Endodermal cell (in vitro differentiated cells): ENCODE measurements around the gene HDDC3. TPM values are rescaled to one million over a fixed set of nuclear protein-coding genes. Genes with fewer than 3 reads are reported as not detected.
A peak's percentile ranks its signal among the peaks of the same experiment; 100 is the strongest.

Experiments used
- DNase-seq: peaks from one replicate; pipeline ENCODE4 v3.0.0-alpha.2; 2017
- H3K27ac ChIP-seq: 2 replicates; pipeline ENCODE4 v1.5.1; 2013; ENCODE audit warnings: mild to moderate bottlenecking, low read depth, low read length, moderate library complexity
- H3K27me3 ChIP-seq: 2 replicates; pipeline ENCODE4 v1.6.1; 2013; ENCODE audit warnings: mild to moderate bottlenecking, low read length, moderate library complexity; ENCODE audit not compliant: insufficient read depth, control insufficient read depth, poor library complexity, severe bottlenecking
- H3K36me3 ChIP-seq: 2 replicates; pipeline ENCODE4 v1.7.0; 2013; ENCODE audit warnings: mild to moderate bottlenecking, low read length, moderate library complexity; ENCODE audit not compliant: control insufficient read depth, insufficient read depth
- H3K4me1 ChIP-seq: one replicate; pipeline ENCODE4 v1.7.0; 2013; ENCODE audit warnings: low read length; ENCODE audit not compliant: control insufficient read depth, insufficient read depth
- H3K4me3 ChIP-seq: 2 replicates; pipeline ENCODE4 v1.5.1; 2013; ENCODE audit warnings: mild to moderate bottlenecking, low read length, moderate library complexity
- H3K9ac ChIP-seq: 2 replicates; pipeline ENCODE4 v1.6.1; 2013; ENCODE audit warnings: mild to moderate bottlenecking, low read length, moderate library complexity; ENCODE audit not compliant: poor library complexity, severe bottlenecking; ENCODE audit errors: extremely low read depth
- H3K9me3 ChIP-seq: 2 replicates; pipeline ENCODE4 v1.6.1; 2013; ENCODE audit warnings: mild to moderate bottlenecking, low read length, moderate library complexity; ENCODE audit not compliant: control insufficient read depth
- H3K27ac Mint-ChIP-seq: 2 replicates; pipeline ENCODE4 v1.8.0; 2020; ENCODE audit warnings: mixed read lengths
- H3K27me3 Mint-ChIP-seq: 2 replicates; pipeline ENCODE4 v1.8.0; 2021; ENCODE audit warnings: mild to moderate bottlenecking, mixed read lengths; ENCODE audit not compliant: insufficient read depth
- H3K36me3 Mint-ChIP-seq: 2 replicates; pipeline ENCODE4 v1.8.0; 2020; ENCODE audit warnings: low read depth, mixed read lengths
- H3K4me1 Mint-ChIP-seq: 2 replicates; pipeline ENCODE4 v1.8.0; 2020; ENCODE audit warnings: mixed read lengths
- H3K4me3 Mint-ChIP-seq: 2 replicates; pipeline ENCODE4 v1.8.0; 2020; ENCODE audit warnings: mild to moderate bottlenecking, moderate library complexity, mixed read lengths
- H3K9me3 Mint-ChIP-seq: 2 replicates; pipeline ENCODE4 v1.8.0; 2020; ENCODE audit warnings: mild to moderate bottlenecking, mixed read lengths
- CTCF ChIP-seq: fragments of 200-600 bp; sonication (generic); conservative IDR thresholded peaks from 2 replicates; pipeline ENCODE4 v1.5.0; 2021; ENCODE audit warnings: antibody characterized with exemption, mild to moderate bottlenecking
- WGBS, 2 experiments: methylation state at CpG; one replicate each; pipeline versions ENCODE4 v1.1.5 to v1.1.7; 2013; ENCODE audit warnings: missing lambda C conversion rate in 2 of 2, mixed read lengths in 1 of 2; ENCODE audit not compliant: insufficient coverage in 1 of 2, insufficient read length in 1 of 2; 5-methylcytosine and 5-hydroxymethylcytosine counted together
- total RNA-seq, 2 donors: library from RNA; stranded (reverse); fragmentation: NEBNext Ultra II Directional in 1 of 2; extraction: Animal tissue kit (Norgen Biotek cat#: 25700) in 1 of 2; gene quantifications; 2 replicates in 1 of 2; 3 replicates in 1 of 2; pipeline ENCODE4 v1.2.1, GENCODE V29; 2021

The HDDC3 gene
- total RNA-seq, 2 donors from 2014 or later, result 15.3 to 21.5 TPM

DNA sequence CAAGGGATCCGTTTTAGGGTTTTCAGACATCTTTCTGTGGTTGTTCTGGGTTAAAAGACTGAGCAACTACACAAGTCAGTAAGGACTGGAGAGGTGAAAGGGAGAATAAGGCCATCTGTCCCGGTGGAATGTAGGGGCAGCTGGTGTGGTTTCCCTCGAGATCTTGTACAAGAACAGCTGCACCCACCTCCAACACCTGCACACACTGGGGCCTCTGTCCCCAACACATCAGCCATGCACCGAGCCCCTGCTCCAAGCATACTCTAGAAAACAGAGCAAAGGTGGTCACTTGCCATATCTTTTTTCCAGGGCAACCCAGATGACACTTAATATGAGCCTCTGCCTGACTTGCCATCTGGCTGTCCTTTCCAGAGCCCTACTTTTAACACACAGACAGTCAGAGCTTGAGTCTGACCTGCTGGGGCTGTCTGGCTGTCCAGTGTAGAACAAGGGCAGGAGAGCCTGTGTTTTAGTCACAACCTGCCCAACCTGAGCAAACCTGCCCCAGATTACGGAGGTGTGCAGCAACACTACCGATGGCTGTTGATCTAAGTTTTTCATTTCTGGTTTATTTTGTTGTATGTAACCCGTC is 17.0 kb downstream of the HDDC3 start:
- Histone ChIP-seq H3K9me3 (no peaks in the 10 kb centered on the region), H3K36me3 (peaks cover 53% of the 10 kb centered on the region), H3K27me3 (no peaks in the 10 kb centered on the region), H3K4me1 (no peaks in the 10 kb centered on the region), H3K9ac (no peak overlapping the region), H3K27ac (no peak overlapping the region), H3K4me3 (no peak overlapping the region)
- Mint-ChIP-seq H3K9me3 (no peaks in the 10 kb centered on the region), H3K36me3 (peaks cover 41% of the 10 kb centered on the region), H3K27ac (peak overlapping the region; percentile 75), H3K4me1 (no peaks in the 10 kb centered on the region), H3K27me3 (no peaks in the 10 kb centered on the region), H3K4me3 (no peak overlapping the region)
- 91 to 94% methylated on average over 5 to 7 of the region's 7 CpGs for WGBS, 2 experiments
- TF ChIP-seq CTCF, result no peak
- no peak for DNase-seq

GRCh38 chr15:90914305-90915080 is 17.9 kb downstream of the HDDC3 start:
- no peak for DNase-seq
- Histone ChIP-seq H3K9ac (no peak overlapping the region), H3K27ac (no peak overlapping the region), H3K4me3 (no peak overlapping the region), H3K27me3 (no peaks in the 10 kb centered on the region), H3K9me3 (no peaks in the 10 kb centered on the region), H3K4me1 (no peaks in the 10 kb centered on the region), H3K36me3 (peaks cover 51% of the 10 kb centered on the region)
- Mint-ChIP-seq H3K36me3 (peaks cover 36% of the 10 kb centered on the region), H3K9me3 (no peaks in the 10 kb centered on the region), H3K4me3 (no peak overlapping the region), H3K27ac (no peak overlapping the region), H3K27me3 (no peaks in the 10 kb centered on the region), H3K4me1 (no peaks in the 10 kb centered on the region)
- no peak for TF ChIP-seq CTCF
- WGBS, 2 experiments, result 94% methylated on average over 11 to 22 of the region's 22 CpGs

- TF ChIP-seq CTCF, result no peak
- H3K9ac ChIP-seq, result no peak overlapping the region
- H3K27ac ChIP-seq, result no peak overlapping the region
- Mint-ChIP-seq H3K9me3 (no peaks in the 10 kb centered on the region), H3K4me3 (no peak overlapping the region), H3K27ac (no peak overlapping the region), H3K4me1 (no peaks in the 10 kb centered on the region), H3K27me3 (no peaks in the 10 kb centered on the region), H3K36me3 (peaks cover 38% of the 10 kb centered on the region)
- no peak overlapping the region for H3K4me3 ChIP-seq
- DNase-seq, result no peak
- H3K36me3 ChIP-seq, result peaks cover 50% of the 10 kb centered on the region
- no peaks in the 10 kb centered on the region for H3K27me3 ChIP-seq
- no peaks in the 10 kb centered on the region for H3K9me3 ChIP-seq
- no peaks in the 10 kb centered on the region for H3K4me1 ChIP-seq
- 92 to 98% methylated on average over 9 to 12 of the region's 12 CpGs for WGBS, 2 experiments
These were observed 18.9 kb downstream of the HDDC3 start for GRCh38 chr15:90913398-90913944.
